ENCODE data around the gene CPNE4.

DNA sequence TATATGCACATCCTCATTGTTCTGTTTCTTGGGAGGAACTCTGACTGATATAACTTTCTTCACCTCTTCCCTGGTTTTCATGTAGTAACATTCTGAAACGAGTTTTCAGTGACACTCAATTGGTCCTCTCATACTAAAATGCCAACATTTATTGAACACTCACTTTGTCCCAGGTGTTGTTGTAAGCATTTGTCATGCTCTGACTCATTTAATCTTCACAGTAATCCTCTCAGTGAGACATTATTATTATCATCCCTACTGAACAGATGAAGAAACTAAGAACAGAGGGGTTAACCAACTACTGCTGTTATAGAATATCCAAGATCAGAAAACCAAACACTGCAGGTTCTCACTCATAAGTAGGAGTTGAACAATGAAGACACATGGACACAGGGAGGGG lies 437.9 kb downstream of the CPNE4 start:
- TF ChIP-seq, protein P1, sequence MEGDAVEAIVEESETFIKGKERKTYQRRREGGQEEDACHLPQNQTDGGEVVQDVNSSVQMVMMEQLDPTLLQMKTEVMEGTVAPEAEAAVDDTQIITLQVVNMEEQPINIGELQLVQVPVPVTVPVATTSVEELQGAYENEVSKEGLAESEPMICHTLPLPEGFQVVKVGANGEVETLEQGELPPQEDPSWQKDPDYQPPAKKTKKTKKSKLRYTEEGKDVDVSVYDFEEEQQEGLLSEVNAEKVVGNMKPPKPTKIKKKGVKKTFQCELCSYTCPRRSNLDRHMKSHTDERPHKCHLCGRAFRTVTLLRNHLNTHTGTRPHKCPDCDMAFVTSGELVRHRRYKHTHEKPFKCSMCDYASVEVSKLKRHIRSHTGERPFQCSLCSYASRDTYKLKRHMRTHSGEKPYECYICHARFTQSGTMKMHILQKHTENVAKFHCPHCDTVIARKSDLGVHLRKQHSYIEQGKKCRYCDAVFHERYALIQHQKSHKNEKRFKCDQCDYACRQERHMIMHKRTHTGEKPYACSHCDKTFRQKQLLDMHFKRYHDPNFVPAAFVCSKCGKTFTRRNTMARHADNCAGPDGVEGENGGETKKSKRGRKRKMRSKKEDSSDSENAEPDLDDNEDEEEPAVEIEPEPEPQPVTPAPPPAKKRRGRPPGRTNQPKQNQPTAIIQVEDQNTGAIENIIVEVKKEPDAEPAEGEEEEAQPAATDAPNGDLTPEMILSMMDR (IDR thresholded peaks at IDR 0.05; ENCODE audit: low read depth, low read length, poor library complexity, severe bottlenecking), result no peak
- no peak for TF ChIP-seq EZH2phosphoT487 (IDR thresholded peaks at IDR 0.05; ENCODE audit: borderline replicate concordance, low read length)

Measured in DOHH2 (cell line).